ENCODE measurements around the gene HES5.

Gene HES5

DNA sequence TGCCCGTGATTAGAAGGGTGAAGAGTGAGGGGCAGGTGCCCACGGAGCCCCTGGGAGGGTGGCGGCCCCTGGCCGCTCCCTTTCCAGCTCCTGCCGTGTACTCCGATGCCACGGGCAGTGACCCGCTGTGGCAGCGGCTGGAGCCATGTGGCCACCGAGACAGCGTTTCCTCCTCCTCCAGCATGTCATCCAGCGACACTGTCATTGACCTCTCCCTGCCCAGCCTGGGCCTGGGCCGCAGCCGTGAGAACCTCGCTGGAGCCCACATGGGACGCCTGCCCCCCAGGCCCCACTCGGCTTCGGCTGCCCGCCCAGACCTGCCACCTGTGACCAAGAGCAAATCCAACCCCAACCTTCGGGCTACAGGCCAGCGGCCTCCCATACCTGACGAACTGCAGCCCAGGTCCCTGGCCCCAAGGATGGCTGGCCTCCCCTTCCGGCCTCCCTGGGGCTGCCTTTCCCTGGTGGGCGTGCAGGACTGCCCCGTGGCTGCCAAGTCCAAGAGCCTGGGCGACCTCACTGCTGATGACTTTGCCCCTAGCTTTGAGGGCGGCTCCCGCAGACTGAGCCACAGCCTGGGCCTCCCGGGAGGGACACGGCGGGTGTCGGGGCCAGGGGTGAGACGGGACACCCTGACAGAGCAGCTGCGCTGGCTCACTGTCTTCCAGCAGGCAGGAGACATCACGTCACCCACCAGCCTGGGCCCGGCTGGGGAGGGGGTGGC is 25.7 kb downstream of the HES5 start:
- in situ Hi-C loops (cut with MboI; ENCODE audit: low sequenced_read_pairs) = no loop called here

DNA sequence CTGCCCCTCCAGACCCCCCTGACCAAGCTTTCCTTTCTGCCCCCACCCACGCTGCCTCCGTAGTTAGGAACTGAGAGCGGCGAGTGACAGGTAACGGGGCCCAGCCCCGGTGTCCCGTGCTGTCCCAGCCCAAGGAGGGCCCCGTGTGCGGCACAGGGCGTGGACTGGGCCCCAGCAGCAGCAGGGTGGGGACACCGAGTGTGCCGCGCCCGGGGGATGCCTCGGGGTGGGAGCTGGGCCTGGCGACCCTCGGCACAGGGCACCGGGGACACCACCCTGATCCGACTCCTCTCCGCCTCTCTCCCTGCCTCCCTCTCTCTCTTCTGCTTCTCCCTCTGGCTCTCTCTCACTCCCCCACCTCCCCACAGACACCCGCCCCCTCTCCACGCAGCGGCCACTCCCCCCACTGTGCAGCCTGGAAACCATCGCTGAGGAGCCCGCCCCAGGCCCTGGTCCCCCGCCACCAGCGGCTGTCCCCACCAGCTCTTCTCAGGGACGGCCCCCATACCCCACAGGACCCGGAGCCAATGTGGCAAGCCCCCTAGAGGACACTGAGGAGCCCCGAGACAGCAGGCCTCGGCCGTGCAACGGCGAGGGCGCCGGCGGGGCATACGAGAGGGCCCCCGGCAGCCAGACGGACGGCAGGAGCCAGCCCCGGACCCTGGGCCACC is 26.4 kb downstream of the HES5 start:
- in situ Hi-C loops (cut with MboI; ENCODE audit: low sequenced_read_pairs) = no loop called here

DNA sequence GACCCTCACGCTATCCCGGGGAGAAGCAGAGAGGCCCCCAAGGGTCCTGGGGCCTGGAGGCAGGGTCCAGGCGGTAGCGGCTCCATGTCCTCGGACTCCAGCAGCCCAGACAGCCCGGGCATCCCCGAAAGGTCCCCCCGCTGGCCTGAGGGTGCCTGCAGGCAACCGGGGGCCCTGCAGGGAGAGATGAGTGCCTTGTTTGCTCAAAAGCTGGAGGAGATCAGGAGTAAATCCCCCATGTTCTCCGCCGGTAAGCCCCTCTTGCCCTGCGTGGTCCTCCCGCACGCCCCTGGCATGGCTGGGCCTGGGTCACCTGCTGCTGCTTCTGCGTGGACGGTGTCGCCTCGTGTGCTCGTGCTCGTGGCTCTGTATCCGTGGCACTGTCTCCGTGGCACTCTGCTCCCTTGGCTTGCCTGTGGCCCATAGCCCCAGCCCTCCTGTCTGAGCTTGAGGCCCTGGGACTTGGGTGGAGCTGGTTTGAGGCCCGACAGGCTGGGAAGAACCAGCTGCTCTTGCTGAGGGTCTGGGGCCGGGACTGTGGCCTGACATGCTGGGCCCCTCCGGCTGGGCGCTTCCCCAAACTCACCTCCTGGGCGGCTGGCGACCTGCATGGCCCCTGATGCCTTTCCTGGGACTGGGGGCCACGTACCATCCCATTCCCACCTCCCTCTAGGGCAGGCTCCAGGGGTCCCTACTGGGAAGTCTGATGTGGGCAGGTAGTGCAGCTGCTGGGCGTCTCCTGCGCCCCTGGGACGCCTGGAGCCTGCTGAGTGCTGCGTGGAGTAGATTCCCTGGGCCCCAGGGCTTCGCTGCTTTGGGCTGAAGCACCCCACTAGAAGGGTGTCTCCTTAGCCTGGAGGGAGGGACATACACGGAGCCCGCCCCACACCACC is 27.2 kb downstream of the HES5 start:
- in situ Hi-C loops (cut with MboI; ENCODE audit: low sequenced_read_pairs) = no loop called here

DNA sequence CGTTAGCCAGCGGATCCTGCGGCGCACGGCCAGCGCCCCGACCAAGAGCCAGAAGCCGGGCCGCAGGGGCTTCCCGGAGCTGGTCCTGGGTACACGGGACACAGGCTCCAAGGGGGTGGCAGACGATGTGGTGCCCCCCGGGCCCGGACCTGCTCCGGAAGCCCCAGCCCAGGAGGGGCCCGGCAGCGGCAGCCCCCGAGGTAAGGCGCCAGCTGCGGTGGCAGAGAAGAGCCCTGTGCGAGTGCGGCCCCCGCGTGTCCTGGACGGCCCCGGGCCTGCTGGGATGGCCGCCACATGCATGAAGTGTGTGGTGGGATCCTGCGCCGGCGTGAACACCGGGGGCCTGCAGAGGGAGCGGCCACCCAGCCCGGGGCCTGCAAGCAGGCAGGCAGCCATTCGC is 27.9 kb downstream of the HES5 start:
- in situ Hi-C loops (cut with MboI; ENCODE audit: low sequenced_read_pairs) = no loop called here

DNA sequence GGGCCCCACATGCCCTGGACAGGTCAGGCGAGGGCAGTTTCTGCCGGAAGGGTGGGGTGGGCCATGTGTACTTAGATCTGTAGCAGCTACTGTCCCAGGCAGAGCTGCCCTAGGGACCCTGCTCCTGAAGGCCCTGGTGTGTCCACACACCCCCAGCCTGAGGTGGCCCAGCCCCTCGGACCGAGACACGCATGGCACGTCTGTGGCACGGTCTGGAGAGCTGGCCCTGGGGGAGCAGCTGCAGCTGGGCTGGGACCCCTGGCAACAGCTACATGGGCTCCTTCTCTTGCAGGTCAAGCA is 28.3 kb downstream of the HES5 start:
- in situ Hi-C loops (cut with MboI; ENCODE audit: low sequenced_read_pairs) = no loop called here

DNA sequence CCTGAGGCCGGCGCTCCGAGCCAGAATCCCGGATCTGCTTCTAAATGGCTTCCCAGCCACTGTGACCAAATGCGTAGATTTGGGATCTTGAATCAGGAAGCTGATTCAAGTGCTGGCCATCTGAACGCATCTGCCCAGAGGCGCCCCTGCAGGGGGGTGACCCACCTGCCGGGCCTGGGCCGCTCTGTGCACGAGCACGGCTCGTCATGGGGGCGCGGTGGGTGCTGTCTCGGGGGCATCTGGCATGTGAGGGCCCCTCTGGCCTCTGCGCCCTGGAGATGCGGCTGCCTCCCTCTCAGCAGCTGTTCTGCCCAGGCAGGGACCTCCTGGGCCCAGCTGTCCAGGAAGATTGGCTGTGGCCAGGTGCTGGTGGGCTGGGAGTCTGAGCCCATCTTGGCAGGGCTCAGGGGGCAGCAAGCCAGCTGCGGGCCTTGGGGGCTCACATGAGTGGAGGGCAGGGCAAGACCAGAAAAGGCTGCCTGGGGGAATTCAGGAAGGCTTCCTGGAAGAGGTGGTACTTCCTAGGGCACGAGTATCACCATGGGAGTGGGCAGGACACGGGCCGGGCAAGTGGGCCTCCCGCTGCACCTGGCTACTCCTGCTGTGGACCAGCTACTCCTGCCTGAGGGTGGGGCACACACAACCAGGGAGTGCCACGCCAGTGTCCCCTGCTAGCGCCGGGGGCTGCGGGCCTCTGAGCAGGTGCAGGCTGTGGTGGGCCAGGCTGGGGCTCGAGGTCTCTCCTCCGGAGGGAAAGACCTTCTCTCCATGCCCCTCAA is 28.8 kb downstream of the HES5 start:
- in situ Hi-C loops (cut with MboI; ENCODE audit: low sequenced_read_pairs) = no loop called here

DNA sequence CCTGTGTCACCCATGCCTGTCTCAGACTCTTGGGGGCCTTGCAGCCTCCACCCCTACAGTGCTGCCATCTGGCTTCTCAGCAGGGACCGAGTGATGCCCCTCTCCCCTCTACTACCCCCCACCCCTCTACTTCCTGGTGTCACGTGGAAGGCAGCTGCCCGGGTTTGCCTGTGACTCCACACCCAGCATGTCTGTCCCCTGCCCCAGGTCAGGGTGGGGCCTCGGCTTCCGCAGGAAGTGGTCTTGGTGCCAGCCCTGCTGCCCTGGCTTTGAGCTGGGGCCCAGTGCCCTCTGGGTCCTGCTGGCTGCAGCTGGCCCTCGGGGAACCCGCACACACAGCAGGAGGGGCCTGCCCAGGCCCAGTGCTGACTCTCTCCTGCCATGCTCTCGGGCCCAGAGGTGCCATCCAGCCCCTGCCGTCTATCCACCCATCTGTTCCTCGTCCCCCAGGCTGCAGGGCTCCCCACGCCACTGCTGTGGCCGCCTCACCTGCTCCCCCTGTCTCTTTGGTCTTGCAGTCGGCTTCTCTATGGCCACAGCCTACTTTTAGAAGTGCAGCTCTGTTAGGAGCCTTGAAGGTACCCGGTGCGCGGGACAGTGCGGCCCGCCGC is 30.0 kb downstream of the HES5 start:
- in situ Hi-C loops (cut with MboI; ENCODE audit: low sequenced_read_pairs) = no loop called here

DNA sequence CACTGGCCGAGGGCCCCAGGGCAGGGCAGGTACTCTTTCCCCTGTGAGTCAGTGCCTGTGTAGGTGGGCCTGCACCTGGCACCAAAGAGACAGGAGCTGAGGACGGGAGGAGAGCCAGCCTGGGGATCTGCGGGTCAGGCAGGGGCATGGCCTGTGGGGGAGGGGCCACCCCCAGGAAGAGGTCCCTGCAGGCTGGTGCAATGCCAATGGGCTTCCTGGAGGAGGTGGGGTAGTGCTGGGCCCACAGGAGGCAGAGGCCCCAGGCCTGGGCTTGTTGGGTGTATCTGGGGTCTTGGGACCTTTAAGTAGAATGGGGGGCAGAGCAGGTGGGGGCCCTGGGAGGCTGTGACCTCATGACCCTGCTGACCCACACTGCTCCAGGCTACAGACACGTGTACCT is 30.8 kb downstream of the HES5 start:
- in situ Hi-C loops (cut with MboI; ENCODE audit: low sequenced_read_pairs) = no loop called here

DNA sequence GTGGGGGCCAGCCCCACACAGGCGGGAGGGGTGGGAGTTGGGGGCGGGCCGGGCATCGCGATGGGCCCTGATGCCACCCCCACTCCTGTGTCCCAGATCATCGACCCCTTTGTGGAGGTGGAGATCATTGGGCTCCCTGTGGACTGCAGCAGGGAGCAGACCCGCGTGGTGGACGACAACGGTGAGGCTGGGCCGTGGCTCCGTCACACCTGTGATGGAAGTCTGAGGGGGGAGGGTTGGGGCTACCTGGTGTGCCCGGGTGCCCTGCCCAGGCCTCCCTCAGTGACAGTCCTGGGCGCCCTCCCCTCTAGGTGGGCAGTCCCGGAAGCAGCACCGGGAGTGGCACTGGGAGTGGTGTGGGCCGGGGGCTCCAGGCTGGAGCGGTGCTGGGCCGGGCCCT is 31.4 kb downstream of the HES5 start:
- in situ Hi-C loops (cut with MboI; ENCODE audit: low sequenced_read_pairs) = no loop called here

DNA sequence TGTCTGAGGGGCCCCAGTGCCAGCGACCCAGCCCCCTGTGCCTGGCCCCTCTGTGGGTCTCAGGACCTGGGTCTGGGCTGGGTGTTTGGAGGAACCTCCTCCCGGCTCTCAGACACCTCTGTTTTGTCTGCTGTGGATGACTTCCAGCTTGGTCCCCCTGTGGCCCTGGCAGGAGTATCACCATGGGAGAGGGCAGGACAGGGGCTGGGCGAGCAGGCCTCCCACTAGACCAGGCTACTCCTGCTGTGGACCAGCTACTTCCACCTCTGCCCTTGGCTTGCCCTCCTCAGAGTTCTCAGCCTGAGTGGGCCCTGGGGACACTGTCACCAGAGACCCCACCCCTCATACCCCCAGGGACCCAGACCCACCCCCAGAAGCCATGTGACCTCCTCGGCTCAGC is 32.2 kb downstream of the HES5 start:
- in situ Hi-C loops (cut with MboI; ENCODE audit: low sequenced_read_pairs) = no loop called here

DNA sequence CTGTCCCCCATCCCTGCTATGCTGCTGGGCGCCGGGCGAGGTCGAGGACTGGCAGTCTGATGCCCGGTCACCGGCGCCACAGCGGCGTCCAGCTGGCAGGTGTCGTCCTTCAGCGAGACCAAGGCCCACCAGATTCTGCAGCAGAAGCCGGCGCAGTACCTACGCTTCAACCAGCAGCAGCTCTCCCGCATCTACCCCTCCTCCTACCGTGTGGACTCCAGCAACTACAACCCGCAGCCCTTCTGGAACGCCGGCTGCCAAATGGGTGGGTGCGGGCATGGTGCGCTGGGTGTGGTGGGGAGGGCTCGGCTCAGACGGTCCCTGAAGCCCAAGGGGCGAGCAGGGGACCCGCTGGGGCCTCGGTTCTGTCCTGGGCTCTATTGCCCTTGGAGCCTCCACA is 33.3 kb downstream of the HES5 start:
- in situ Hi-C loops (cut with MboI; ENCODE audit: low sequenced_read_pairs) = no loop called here

DNA sequence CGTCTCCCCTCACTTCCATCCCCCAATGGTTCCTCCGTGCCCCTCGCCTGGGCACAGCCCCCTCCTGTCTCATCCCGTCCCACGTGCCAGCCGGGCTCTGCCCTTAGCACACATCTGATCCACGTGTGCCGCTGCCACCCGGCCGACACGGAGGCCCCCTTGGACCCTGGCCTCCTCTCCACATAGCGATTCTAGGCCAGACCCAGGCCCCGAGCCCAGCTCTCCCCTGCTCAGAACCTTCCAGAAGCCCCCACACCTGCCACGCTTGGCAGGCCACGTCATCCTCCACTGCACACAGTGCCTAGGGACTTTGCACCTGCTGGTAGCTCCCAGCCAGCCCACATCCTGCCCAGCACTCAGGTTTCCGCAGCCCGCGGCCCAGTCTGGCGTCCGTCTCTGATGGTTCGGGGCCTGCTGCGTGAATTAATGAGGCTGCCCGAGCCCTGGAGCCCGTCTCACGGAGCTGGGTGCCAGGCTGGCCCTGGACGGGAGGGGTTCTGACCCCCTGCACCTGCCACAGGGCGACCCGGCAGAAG is 33.9 kb downstream of the HES5 start:
- in situ Hi-C loops (cut with MboI; ENCODE audit: low sequenced_read_pairs) = no loop called here

DNA sequence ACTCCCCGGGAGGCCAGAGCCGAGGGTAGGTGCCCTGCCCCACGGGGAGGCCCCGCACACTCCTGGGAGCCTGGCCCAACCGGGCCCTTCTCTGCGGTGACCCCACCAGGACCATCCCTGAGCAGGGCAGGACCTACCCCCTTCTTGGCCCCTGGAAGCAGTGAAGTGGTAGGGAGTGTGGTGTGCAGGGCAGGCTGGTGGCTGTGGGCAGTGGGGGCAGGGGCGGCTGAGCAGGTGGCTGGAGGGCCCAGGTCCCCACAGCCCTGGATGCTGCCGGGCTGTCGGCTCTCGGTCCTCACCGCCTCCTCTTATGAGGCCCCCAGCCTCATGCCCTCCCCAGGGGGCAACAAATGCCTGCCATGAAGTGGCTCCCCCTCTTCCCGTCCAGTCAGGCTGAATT is 34.5 kb downstream of the HES5 start:
- in situ Hi-C loops (cut with MboI; ENCODE audit: low sequenced_read_pairs) = no loop called here

DNA sequence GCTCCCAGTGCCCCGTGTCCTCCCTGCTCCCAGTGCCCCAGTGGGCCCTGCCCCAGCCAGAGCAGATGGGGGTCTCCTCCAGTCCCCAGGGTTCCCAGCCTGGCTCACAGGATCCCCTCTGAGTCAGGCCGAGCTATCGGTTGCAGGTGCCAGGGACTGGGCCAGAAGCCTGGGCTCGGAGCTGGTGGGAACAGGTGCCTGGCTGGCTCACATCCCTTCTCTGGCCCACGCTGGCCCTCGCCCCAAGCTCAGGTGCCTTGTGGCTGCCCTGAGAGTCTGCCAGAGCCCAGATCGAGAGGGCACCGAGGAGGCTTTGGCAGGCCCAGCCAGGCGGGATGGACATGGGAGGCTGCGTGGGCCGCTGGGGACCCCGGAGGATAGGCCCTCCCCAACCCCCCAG is 35.0 kb downstream of the HES5 start:
- in situ Hi-C loops (cut with MboI; ENCODE audit: low sequenced_read_pairs) = no loop called here

DNA sequence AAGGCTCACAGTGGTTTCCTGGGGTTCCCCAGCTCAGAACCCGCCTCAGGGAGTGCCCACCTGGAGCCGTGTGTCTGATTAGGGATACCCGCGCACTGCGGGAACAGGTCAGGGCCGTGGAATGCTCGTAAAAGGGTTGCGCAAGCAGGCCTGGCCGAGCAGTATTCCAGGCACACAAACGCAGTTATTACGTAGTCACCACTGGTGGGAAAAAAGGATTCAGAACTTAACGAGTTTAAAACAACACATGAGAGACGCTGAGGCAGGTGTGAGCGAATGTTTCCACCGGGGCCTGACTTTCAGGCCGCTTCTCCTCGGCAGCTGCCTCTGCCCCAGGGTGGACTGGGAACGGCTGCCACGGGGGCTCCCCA is 35.8 kb downstream of the HES5 start:
- in situ Hi-C loops (cut with MboI; ENCODE audit: low sequenced_read_pairs) = no loop called here

DNA sequence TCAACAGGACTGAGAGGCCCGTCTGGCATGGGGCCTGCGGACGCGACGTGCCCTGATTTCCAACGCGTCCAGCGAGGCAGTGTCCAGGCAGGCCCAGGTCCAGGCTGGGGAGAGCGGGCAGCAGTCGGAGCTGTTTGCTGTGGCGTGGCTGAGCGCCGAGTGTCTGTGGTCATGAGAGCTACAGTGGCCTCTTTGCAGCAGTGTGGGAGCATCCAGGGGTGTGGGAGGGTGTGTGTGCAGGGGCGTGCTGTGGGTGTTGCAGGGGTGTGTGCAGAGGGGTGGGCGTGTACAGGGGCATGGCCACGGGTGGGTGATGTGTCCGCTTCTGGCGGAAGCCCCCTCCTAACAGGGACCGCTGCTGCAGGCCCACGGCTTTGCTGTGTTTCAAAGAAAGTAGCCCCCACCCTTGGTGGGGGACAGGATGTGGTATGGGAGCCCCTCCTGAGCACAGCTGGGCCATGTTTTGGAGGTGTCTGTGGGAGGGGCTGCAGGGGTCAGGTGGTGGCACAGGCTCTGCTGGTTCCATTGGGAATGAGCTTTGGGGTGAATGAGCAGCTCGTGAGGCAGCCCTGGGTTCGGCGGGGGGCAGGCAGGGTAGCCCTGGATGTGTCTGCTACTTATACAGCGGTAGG is 36.3 kb downstream of the HES5 start:
- in situ Hi-C loops (cut with MboI; ENCODE audit: low sequenced_read_pairs) = no loop called here

DNA sequence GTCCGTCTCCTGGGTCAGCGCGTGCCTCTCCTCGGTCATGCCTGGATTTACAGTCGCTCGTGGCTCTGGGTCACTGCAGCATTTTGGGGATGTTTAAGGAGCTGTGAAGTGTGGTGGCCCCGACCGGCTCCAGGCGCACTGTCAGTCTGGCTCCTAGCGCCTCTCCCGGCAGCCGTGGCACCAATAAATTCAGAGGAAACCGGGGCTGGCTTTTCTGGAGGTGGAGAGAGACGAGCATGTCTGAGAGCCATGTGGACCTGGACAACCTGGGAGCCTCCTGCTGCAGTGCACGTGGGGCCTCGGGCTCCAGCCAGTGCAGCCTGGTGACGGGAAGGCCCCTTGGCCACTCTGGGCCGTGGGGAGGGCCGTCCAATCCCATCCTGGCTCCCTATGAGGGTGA is 36.8 kb downstream of the HES5 start:
- in situ Hi-C loops (cut with MboI; ENCODE audit: low sequenced_read_pairs) = no loop called here

DNA sequence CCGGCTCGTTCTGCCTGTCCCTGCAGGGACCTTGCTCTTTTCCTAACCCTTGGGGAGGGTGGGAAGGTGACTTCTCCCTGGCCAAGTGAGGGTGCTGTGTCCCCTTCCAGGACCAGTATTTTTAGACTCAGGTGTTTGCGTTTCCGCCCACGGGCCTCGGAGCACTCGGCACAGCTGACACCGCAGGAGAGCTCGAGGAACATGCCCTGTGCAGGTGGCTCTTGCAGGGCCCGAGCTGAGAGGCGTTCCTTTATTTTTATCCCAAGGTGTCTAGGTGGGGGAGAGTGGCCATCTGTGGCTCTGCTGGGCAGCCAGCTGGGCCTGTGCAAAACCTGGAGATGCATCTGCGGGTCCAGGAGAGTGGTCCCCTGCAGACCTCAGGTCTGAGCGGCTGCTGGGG is 38.0 kb downstream of the HES5 start:
- in situ Hi-C loops (cut with MboI; ENCODE audit: low sequenced_read_pairs) = no loop called here

DNA sequence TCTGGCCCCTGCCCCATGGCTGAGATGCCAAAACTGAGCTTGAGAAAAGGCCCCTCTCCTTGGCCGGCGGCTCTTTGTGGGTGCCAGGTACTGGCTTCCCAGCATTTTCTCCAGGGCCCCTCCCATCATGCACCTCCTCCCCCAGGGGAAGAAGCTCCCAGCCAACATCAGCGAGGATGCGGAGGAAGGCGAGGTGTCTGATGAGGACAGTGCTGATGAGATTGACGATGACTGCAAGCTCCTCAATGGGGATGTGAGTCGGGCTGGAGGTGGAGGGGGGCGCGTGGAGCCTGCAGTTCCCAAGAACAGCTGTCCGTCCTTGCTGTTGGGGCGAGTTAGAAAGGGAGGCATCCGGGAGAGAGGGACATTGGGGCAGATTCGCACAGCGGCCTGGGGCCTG is 40.4 kb downstream of the HES5 start:
- in situ Hi-C loops (cut with MboI; ENCODE audit: low sequenced_read_pairs) = no loop called here

DNA sequence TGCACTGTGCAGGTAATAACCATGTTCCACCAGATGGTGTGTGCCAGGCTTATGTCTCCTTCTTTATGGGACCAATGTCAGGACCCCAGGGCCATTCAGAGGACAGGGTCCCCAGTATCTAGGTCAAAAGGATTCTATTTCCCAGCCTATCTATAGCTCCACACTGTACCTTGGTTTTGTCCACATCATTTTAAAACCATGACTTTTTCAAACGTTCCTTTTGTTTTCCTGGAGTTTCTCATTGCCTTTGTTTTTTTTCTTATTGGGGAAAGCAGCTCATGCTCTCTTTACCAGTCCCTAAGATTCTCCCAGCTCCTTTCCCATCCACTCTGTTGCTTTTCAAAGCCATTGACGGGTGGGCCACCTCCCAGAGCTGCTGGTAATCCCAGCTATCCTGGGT is 41.4 kb downstream of the HES5 start:
- in situ Hi-C loops (cut with MboI; ENCODE audit: low sequenced_read_pairs) = no loop called here

All from HL-60/S4 treated with phorbol 12-myristate 13-acetate at 8.2 ng/mL for 4 days and 3 days (cell line).